NCI-H2227 (cell line): ENCODE results near the gene RASA4B.
"Not testable (repeated sequence)": the region's sequence is repeated elsewhere in the genome, so short reads cannot be mapped to it uniquely, and the experiment has no call there.

Experiments
- DNase-seq: peaks from one replicate; lab custom pipeline; 2025; ENCODE audit not compliant: unreplicated experiment; lab: John Stamatoyannopoulos, UW

RASA4B gene

DNA sequence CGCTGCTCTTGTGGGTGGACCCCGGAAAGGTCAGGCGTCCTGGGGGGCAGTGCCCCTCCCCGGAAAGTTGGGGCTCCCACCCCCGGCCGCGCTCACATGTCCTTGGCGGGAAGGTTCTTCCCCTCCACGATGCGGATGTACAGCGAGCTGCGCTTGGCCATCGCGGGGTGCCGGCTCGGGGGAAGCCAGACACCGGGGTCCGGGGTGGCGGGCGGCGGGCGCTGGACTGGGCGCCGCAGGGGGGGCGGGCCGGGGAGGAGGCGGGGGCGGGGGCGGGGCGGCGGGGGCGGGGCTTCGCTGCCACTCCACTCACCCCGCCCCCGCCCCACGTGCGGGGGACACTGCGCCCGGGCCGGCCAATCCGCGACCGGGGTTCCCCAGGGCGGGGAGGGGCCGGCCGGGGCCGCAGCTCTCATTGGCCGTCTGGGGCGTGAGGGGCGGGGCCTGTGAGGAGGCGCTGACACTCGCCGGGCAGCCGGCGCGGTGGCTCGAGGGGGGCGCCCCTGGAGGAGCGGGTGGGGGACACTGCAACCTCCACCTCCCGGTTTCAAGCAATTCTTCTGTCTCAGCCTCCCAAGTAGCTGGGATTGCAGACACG lies at the start of gene RASA4B:
RASA4B (minus strand) TSS at position 228 of the 598 bp plus-strand sequence; CDS start at position 161, 67 bp downstream.
- DNase-seq: not testable (repeated sequence)

DNA sequence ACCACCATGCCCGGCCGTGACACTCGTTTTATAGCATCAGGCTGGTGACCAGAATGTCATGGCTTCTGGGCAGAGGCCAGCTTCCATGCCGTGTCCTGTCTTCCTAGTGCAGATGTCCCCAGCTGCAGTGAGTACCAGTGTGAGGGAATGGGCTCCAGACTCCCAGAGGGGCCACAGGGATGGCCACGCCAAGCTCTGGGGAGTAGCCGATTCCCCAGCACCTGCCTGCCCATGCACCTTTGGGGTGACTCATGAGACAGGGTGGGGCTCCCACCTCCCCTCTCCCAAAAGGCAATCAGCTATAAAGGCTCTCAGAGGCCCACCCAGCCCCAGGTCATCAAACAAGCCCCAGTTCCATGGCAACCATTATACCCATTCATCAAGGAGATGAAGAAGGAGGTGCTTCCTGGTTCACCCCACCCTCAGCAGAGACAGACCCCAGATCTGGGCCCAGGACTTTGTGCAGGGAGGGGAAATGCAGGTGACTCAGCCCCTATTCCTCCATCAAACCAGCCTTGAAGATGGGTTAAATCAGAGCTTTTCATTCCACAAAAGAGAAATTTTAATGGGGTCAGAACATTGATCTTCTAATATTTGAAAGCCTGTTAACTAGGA lies 33.3 kb upstream of the RASA4B start, which contains the start of gene SPDYE2:
SPDYE2 (plus strand) TSS at position 419 of the 615 bp plus-strand sequence. CDS start 2,030 bp downstream, outside the sequence.
- not testable (repeated sequence) for DNase-seq

GRCh38 chr7:102546353-102546752 lies 28.8 kb upstream of the RASA4B start:
- DNase-seq: not testable (repeated sequence)

DNA sequence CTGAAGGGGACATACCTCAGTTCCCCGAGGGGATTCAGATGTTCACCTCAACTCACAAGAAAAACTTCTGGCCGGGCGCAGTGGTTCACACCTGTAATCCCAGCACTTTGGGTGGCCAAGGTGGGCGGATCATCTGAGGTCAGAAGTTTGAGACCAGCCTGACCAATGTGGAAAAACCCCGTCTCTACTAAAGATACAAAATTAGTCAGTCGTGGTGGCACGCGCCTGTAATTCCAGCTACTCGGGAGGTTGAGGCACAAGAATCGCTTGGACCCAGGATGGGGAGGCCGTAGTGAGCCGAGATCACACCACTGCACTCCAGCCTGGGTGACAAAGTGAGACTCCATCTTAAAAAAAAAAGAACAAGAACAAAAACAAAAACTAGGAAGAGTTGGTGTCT lies 27.7 kb upstream of the RASA4B start:
- not testable (repeated sequence) for DNase-seq

- DNase-seq: not testable (repeated sequence)
Measured at GRCh38 chr7:102544372-102544771, 26.8 kb upstream of the RASA4B start.

- DNase-seq: not testable (repeated sequence)
Measured at GRCh38 chr7:102543596-102543995, 26.0 kb upstream of the RASA4B start, which contains the start of gene UPK3BL2. UPK3BL2 (minus strand) TSS chr7:102543696; CDS start chr7:102543636, 60 bp downstream.

GRCh38 chr7:102542771-102543170 lies 25.2 kb upstream of the RASA4B start:
- DNase-seq: not testable (repeated sequence)

- DNase-seq: not testable (repeated sequence)
Measured at GRCh38 chr7:102542083-102542482, 24.5 kb upstream of the RASA4B start.

DNA sequence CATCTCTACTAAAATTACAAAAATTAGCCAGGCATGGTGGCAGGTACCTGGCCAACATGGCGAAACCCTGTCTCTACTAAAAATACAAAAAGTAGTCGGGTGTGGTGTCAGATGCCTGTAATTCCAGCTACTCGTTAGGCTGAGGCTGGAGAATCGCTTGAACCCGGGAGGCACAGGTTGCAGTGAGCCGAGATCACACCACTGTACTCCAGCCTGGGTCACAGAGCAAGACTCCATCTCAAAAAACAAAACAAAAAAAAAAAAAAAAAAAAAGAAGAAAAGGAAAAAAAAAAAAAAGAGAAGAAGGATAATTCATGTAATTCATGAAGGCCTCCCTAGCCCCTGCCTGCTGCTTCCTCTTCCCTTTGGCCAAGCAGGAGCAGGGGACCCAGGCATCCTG lies 23.0 kb upstream of the RASA4B start:
- not testable (repeated sequence) for DNase-seq

- DNase-seq: not testable (repeated sequence)
Measured at GRCh38 chr7:102535062-102535615, 17.6 kb upstream of the RASA4B start.

DNA sequence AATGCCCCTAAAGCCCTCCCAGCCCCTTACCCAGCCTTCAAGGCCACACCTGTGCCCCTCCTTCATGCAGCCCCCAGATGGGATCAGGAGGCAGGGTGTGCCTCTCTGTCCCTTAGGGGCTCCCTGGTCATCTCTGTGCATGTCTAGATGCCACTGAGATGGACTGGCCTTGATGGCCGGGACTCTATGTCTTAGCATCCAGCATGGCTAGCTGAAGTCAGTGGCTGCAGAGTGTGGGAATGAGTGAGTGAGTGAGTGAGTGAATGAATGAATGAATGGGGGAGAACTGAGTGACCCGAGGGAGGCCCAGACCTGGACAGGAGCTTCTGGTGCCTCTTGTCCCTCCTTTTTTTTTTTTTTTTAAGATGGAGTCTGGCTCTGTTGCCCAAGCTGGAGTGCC lies 14.6 kb upstream of the RASA4B start:
- DNase-seq: not testable (repeated sequence)

DNA sequence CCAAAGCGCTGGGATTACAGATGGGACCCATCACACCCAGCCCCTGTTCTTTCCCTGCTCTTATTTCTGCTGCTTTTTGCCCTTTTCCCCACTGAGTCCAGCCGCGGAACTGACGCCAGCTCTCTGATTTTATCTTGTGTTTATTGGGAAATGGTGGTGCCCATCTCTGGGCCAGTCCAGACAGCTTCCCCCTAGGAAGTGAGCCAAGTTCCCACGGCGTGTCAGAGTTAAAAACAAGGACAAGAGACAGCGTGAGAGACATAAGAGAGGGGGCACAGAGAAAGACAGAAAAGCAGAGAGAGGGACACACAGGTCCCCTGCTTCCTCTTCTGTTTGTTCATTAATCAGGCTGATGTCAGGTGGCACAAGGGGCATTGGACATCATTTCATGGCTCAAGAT lies 14.0 kb upstream of the RASA4B start:
- DNase-seq: not testable (repeated sequence)

DNA sequence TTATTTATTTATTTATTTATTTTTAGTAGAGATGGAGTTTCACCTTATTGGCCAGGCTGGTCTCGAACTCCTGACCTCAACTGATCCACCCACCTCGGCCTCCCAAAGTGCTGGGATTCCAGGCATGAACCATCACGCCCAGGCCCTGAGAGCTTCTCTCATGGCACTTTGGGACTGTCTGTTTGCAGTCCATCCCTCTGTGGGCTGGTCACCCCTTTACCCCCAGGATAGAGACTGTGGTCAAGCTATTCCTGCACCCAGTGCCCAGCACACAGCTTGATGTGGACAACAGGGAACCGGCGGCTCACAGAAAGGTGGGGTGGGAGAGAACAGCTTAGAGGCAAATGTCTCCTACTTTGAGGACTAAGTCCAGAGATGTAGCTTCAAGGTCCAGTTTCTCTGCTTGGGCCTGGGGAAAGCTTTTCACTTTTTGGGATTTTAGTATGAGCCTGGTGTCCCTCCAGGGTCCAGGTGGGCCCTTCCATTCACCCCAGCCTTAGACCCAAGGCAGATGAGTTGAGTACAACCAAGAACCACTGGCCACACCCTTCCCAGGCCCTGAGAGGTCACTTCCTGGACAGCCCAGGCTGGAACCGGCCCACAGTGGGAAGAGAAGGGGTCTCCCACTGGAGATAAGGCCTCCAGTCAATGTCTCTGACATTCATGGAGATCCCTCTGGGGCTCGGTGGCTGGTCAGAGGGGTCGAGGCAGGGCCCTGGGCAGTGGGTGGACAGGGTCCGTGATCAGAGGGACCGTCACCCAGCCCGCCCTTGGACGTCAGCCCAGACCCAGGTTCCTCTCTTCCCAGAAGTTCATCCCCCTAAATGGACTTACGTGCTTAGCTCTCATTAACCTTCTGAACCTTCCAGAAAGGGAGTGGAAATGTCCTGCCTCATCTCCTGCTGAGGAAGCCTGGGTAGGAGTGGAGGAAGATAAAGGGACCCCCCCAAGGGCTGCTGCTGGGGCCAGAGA lies 10.5 kb upstream of the RASA4B start:
- not testable (repeated sequence) for DNase-seq

DNA sequence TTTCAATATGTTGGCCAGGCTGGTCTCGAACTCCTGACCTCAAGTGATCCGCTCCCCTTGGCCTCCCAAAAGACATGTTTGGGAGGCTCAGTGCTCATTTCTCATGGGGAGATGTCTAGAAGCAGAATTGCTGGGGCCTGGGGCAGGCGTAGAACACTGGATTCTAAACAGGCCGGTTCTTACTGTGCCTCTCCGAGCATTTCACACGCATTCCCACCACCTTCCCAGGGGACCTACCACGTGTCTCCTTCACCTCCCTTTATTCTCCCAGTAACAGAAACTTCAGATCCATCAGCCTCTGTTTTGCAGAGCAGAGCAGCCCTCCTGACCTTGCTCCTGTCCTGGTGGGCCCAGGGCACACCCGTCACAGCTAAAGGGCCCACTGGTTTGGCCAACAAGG lies 9.6 kb upstream of the RASA4B start:
- DNase-seq: not testable (repeated sequence)

DNA sequence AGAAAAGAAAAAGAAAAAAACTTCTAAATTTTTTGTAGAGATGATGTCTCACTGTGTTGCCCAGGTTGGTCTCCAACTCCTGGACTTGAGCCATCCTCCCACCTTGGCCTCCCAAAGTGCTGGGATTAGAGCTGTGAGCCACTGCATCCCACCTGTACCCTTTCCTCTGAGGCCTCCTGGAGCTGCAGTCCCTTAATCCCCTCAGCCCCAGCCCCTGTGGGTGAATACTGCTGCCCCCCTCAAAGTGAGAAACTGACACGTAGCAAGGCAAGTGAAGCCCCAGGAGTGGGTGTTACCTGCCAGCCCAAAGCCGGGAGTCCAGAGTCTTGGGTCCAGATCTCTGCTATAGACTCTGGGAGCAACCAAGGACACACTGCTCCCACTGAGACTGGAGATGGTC lies 7.2 kb upstream of the RASA4B start:
- not testable (repeated sequence) for DNase-seq

DNA sequence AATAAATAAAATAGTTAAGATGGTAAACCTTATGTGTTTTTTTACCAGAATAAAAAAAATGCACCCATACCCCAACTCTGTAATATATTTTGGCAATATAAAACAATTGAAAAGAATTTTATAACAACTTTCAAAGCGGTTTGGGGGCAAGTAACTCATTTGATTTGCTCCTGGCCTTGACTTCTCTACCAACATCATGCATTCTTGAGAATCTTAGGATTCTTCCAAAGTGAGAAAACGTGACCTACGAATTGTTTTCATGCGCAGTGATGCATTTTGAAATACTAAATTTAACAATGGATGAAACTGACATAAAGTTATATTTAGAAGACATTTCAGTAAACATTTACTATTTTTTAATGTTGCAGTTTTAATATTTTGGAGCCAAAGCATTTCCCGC lies 3.2 kb upstream of the RASA4B start:
- not testable (repeated sequence) for DNase-seq

- not testable (repeated sequence) for DNase-seq
Measured at GRCh38 chr7:102516951-102517350, 626 bp downstream of the RASA4B start.

GRCh38 chr7:102515889-102516288 lies 1.7 kb downstream of the RASA4B start:
- DNase-seq: not testable (repeated sequence)

GRCh38 chr7:102514881-102515721 lies 2.5 kb downstream of the RASA4B start:
- DNase-seq: not testable (repeated sequence)

DNA sequence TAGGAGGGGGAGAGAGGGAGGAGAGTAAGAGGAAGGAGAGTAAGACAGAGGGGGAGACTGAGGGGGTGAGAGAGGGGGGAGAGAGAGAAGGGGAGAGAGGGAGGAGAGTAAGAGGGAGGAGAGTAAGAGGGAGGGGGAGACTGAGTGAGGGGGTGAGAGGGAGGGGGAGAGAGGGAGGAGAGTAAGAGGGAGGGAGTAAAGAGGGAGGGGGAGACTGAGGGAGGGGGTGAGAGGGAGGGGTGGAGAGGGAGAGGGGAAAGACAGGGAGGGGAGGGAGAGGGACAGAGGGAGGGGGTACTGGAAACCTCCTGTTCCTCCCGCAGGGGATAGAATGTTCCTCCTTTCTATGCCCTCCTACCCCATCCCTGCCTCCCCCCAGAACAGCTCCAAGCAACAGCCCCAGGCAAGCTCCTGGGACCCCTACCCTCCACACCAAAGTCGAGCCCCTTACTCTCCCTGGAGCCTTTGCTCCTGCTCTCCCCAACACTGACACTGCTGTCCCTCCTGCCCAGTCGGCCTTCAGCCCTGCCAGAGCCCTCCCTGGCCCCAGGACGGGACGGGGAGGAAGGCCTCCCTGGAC lies 4.8 kb downstream of the RASA4B start:
- DNase-seq: not testable (repeated sequence)
